ENCODE measurements around the gene MEP1A. TPM values are rescaled to one million over a fixed set of nuclear protein-coding genes. Genes with fewer than 3 reads are reported as not detected.

The MEP1A gene
- total RNA-seq, 2 experiments from 2014 or later: not detected

- CTCF ChIA-PET: no interaction called here
- Mint-ChIP-seq H3K27ac (no peak overlapping the region), H3K4me1 (ENCODE audit: low read depth) (no peaks in the 10 kb centered on the region), H3K9me3 (no peaks in the 10 kb centered on the region), H3K36me3 (no peaks in the 10 kb centered on the region), H3K27me3 (peaks cover 2% of the 10 kb centered on the region), H3K4me3 (no peak overlapping the region)
- POLR2A ChIA-PET: no interaction called here
- intact Hi-C loops (cut with micrococcal nuclease): no loop called here
- no peak for DNase-seq
These were observed 5.2 kb upstream of the MEP1A start for GRCh38 chr6:46787871-46788540.

GRCh38 chr6:46788791-46789190 is 4.4 kb upstream of the MEP1A start:
- POLR2A ChIA-PET: no interaction called here
- Mint-ChIP-seq H3K27ac (no peak overlapping the region), H3K4me3 (no peak overlapping the region), H3K27me3 (peaks cover 2% of the 10 kb centered on the region), H3K36me3 (no peaks in the 10 kb centered on the region), H3K9me3 (no peaks in the 10 kb centered on the region), H3K4me1 (ENCODE audit: low read depth) (no peaks in the 10 kb centered on the region)
- CTCF ChIA-PET: no interaction called here
- DNase-seq: no peak
- intact Hi-C loops (cut with micrococcal nuclease): no loop called here

DNA sequence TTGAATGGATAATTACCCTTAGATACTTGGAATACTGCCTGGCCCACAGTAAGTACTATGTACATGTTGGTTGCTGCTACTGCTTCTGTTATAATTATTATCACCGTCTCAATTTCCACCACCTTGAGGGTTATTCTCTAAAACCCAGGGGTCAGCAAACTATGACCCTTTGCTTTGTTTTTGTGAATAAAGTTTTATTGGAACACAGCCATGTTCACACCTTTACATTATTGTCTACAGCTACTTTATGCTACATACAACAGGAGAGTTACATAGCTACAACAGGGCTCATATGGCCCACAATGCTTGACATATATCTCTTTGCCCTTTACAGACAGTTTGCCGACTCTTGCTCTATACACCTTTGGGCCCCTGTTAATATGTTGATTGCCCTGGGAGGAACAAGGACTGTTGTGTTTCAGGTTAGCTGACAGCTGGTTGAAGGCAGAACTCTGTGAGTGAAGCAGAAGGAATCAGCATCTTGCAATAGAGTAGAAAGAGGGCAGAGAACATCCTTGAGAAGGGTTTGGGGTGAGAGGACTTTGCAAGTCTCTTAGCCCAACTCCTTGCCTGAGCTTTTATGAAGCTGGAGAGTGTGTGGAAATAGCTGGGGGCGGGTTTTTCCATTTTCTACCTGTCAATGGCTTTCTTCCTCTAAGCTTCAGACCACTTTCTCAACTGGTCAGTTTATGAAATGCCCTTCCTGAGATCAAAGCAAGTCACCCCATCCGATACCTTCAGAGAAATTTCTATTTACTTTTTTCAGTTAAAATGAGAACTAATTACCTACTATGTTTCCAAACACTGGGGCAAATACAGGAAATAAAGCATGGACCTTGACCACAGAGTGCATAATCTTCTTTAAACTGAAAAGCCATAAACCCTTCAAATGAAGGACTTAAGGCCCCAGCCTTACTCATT is 3.5 kb upstream of the MEP1A start:
- H3K4me3 Mint-ChIP-seq: no peak overlapping the region
- no peaks in the 10 kb centered on the region for H3K9me3 Mint-ChIP-seq
- ChIA-PET CTCF (no interaction called here), POLR2A (no interaction called here)
- no peaks in the 10 kb centered on the region for H3K4me1 Mint-ChIP-seq (ENCODE audit: low read depth)
- intact Hi-C loops (cut with micrococcal nuclease): no loop called here
- no peak for DNase-seq
- H3K27ac Mint-ChIP-seq: no peak overlapping the region
- no peaks in the 10 kb centered on the region for H3K36me3 Mint-ChIP-seq
- H3K27me3 Mint-ChIP-seq: peaks cover 2% of the 10 kb centered on the region

DNA sequence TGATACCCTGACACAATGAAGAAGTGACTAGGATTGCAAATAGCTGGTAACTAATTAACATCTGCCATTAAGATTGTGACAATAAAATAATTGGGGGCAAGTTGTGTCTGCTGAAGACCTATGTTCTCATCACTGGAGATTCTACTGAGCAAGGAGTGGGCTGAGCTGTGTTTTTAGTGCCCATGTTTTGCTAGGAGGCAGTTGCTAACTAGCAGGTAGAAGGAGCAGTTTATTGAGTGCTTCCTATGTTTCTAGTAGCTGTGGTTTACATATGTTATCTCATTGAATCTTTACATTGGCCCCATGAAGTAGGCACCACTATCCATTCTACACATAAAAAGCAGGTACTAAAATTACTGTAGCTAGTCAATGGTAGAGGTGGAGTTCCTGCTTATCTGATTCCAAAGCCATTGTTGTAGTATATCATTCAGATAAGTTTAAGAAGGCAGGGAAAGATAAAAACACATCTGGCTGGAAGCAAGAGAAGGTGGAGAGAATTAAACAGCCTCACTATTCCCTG is 2.8 kb upstream of the MEP1A start:
- DNase-seq: no peak
- CTCF ChIA-PET: no interaction called here
- no peak overlapping the region for H3K4me3 Mint-ChIP-seq
- POLR2A ChIA-PET: no interaction called here
- H3K36me3 Mint-ChIP-seq: no peaks in the 10 kb centered on the region
- intact Hi-C loops (cut with micrococcal nuclease): no loop called here
- no peaks in the 10 kb centered on the region for H3K9me3 Mint-ChIP-seq
- H3K4me1 Mint-ChIP-seq (ENCODE audit: low read depth): no peaks in the 10 kb centered on the region
- H3K27me3 Mint-ChIP-seq: peaks cover 2% of the 10 kb centered on the region
- H3K27ac Mint-ChIP-seq: no peak overlapping the region

DNA sequence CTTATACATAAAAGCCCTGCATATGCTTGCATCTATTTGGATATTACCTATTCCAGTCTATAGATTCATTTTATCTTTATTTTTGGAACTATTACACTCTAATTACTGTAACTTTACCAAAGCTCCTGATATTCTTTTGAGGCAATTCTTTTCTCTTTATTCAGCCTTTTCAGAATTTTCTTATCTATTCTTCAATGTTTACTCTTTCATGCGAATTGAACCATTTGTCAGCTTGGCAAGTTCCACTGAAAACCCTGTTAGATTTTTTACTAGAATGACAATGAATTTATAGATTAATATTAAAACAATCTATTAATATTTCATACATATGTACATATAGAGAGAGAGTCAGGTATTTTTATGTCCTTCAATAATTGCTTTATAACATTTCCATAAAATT is 554 bp upstream of the MEP1A start:
- H3K9me3 Mint-ChIP-seq: no peaks in the 10 kb centered on the region
- intact Hi-C loops (cut with micrococcal nuclease): no loop called here
- no peak overlapping the region for H3K27ac Mint-ChIP-seq
- DNase-seq: no peak
- H3K27me3 Mint-ChIP-seq: no peaks in the 10 kb centered on the region
- H3K4me3 Mint-ChIP-seq: no peak overlapping the region
- no peaks in the 10 kb centered on the region for H3K36me3 Mint-ChIP-seq
- CTCF ChIA-PET: no interaction called here
- POLR2A ChIA-PET: no interaction called here
- no peaks in the 10 kb centered on the region for H3K4me1 Mint-ChIP-seq (ENCODE audit: low read depth)

DNA sequence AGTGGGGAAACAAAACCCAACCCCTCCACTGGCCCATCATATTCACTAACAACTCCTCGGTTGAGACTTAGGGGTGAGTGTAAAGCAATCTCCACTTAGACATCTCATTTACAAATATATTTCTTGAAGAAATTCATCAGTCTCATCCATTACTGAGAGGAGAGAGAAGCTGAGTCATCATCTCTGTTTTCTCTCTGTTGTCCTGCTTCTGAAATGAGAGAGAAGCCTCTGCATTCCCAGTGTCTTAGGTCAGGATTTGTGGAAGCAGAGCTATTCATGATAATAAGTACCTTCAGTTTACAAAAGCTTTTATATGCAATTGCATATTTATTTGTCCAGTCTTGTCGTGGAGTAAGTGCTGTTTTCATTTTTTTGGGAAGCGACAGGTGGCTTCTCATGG is 879 bp downstream of the MEP1A start:
- H3K9me3 Mint-ChIP-seq: no peaks in the 10 kb centered on the region
- POLR2A ChIA-PET: no interaction called here
- intact Hi-C loops (cut with micrococcal nuclease): no loop called here
- H3K27ac Mint-ChIP-seq: no peak overlapping the region
- CTCF ChIA-PET: no interaction called here
- no peak for DNase-seq
- H3K4me1 Mint-ChIP-seq (ENCODE audit: low read depth): no peaks in the 10 kb centered on the region
- no peaks in the 10 kb centered on the region for H3K36me3 Mint-ChIP-seq
- no peak overlapping the region for H3K4me3 Mint-ChIP-seq
- H3K27me3 Mint-ChIP-seq: no peaks in the 10 kb centered on the region

GRCh38 chr6:46795816-46796215 is 2.6 kb downstream of the MEP1A start:
- intact Hi-C loops (cut with micrococcal nuclease): no loop called here
- ChIA-PET CTCF (no interaction called here), POLR2A (no interaction called here)
- H3K36me3 Mint-ChIP-seq: no peaks in the 10 kb centered on the region
- no peaks in the 10 kb centered on the region for H3K9me3 Mint-ChIP-seq
- H3K4me3 Mint-ChIP-seq: no peak overlapping the region
- no peaks in the 10 kb centered on the region for H3K4me1 Mint-ChIP-seq (ENCODE audit: low read depth)
- DNase-seq: no peak
- H3K27ac Mint-ChIP-seq: no peak overlapping the region
- no peaks in the 10 kb centered on the region for H3K27me3 Mint-ChIP-seq

DNA sequence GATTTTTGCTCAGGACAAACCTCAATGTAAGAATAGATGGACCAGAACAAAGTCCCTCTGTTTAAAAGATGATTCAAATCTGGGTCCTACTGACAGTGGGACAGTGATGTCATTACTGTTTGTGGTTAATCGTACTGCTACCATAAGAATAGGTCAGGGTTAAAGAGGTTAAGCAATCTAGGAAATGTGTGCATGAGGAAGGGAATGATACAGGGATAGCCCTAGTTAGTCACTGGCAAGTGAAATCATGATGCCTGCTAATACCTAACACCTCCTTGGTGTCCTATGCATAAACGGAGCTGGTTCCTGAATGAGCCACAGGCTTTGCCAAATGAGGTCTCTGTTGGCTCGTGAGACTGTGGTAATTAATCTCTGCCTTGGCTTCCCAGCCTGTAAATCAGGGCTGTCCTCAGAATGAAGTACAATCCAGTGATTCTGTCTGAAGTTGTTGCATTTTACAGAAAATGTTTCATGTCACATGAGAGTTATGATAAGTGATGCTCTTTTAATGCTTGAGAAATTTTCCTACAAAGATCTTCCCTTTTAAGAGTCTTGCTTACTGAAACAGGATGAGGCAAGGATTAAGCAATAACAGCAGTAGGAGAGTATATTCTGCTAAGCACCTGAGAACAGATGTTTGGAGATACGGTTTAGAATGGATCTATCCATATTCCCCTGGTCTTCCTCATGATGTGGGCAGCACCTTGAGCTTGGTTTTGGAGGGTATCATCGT is 3.8 kb downstream of the MEP1A start:
- intact Hi-C loops (cut with micrococcal nuclease): no loop called here

GRCh38 chr6:46799657-46800056 is 6.5 kb downstream of the MEP1A start:
- H3K27ac Mint-ChIP-seq: no peak overlapping the region
- ChIA-PET CTCF (no interaction called here), POLR2A (no interaction called here)
- H3K4me1 Mint-ChIP-seq (ENCODE audit: low read depth): no peaks in the 10 kb centered on the region
- no peaks in the 10 kb centered on the region for H3K36me3 Mint-ChIP-seq
- peaks cover 3% of the 10 kb centered on the region for H3K27me3 Mint-ChIP-seq
- intact Hi-C loops (cut with micrococcal nuclease): no loop called here
- DNase-seq: no peak
- no peaks in the 10 kb centered on the region for H3K9me3 Mint-ChIP-seq
- H3K4me3 Mint-ChIP-seq: no peak overlapping the region

More for the DNA sequence above, 3.8 kb downstream of the MEP1A start:
- H3K27me3 Mint-ChIP-seq: peaks cover 2% of the 10 kb centered on the region
- H3K36me3 Mint-ChIP-seq: no peaks in the 10 kb centered on the region
- CTCF ChIA-PET: interaction anchor here (0.6 kb wide), 1 partner anchor 53 kb away, joined by 3 read pairs; no protein-coding TSS in a partner anchor
- no peak overlapping the region for H3K27ac Mint-ChIP-seq
- no peak for DNase-seq
- H3K4me3 Mint-ChIP-seq: no peak overlapping the region
- POLR2A ChIA-PET: no interaction called here
- H3K9me3 Mint-ChIP-seq: no peaks in the 10 kb centered on the region
- H3K4me1 Mint-ChIP-seq (ENCODE audit: low read depth): no peaks in the 10 kb centered on the region

DNA sequence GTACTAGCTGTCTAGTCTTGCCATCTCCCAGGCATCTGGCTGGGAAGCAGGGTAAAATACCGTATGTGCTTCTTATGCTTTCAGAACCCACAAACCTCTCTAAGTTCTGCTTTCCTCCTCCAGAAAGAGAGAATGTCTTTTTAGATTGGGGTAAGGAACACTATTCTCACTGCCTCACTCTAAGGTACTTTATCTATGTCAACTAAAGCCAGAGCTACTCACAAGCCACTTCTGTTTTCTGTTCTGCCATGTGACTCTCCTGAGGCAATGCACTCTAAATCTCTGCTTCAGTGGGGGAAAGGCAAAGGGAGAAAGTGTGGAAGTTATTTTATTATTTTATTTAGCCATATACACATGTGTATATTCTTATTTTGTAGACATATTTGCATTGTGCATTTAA is 15.6 kb downstream of the MEP1A start:
- Mint-ChIP-seq H3K36me3 (no peaks in the 10 kb centered on the region), H3K9me3 (no peaks in the 10 kb centered on the region)

GRCh38 chr6:46815130-46815529 is 21.9 kb downstream of the MEP1A start:
- POLR2A ChIA-PET: no interaction called here
- intact Hi-C loops (cut with micrococcal nuclease): no loop called here
- CTCF ChIA-PET: no interaction called here
- H3K36me3 Mint-ChIP-seq: no peaks in the 10 kb centered on the region
- no peak overlapping the region for H3K4me3 Mint-ChIP-seq
- no peaks in the 10 kb centered on the region for H3K9me3 Mint-ChIP-seq
- no peaks in the 10 kb centered on the region for H3K4me1 Mint-ChIP-seq (ENCODE audit: low read depth)
- H3K27me3 Mint-ChIP-seq: peaks cover 11% of the 10 kb centered on the region
- no peak for DNase-seq
- H3K27ac Mint-ChIP-seq: no peak overlapping the region

More for the DNA sequence above, 15.6 kb downstream of the MEP1A start:
- CTCF ChIA-PET: no interaction called here
- Mint-ChIP-seq H3K4me1 (ENCODE audit: low read depth) (no peaks in the 10 kb centered on the region), H3K27me3 (peaks cover 13% of the 10 kb centered on the region), H3K27ac (no peak overlapping the region), H3K4me3 (no peak overlapping the region)
- POLR2A ChIA-PET: no interaction called here
- intact Hi-C loops (cut with micrococcal nuclease): no loop called here
- DNase-seq: no peak

GRCh38 chr6:46816626-46817025 is 23.4 kb downstream of the MEP1A start:
- no peaks in the 10 kb centered on the region for H3K36me3 Mint-ChIP-seq
- intact Hi-C loops (cut with micrococcal nuclease): no loop called here
- DNase-seq: no peak
- H3K27me3 Mint-ChIP-seq: peaks cover 5% of the 10 kb centered on the region
- POLR2A ChIA-PET: no interaction called here
- H3K4me1 Mint-ChIP-seq (ENCODE audit: low read depth): no peaks in the 10 kb centered on the region
- H3K27ac Mint-ChIP-seq: no peak overlapping the region
- CTCF ChIA-PET: no interaction called here
- H3K4me3 Mint-ChIP-seq: no peak overlapping the region
- H3K9me3 Mint-ChIP-seq: no peaks in the 10 kb centered on the region
